ENCODE results near the gene CSNK1G2.
A peak's percentile ranks its signal among the peaks of the same experiment; 100 is the strongest.

The CSNK1G2 gene

GRCh38 chr19:2014731-2015607, 74.0 kb downstream of the CSNK1G2 start:
- Histone ChIP-seq H3K23ac (ENCODE audit: low read length) (peak overlapping the region; percentile 89), H2AK5ac (ENCODE audit: low read length) (peak overlapping the region; percentile 45), H2BK120ac (ENCODE audit: low read depth, low read length) (no peak overlapping the region), H3K4me1 (ENCODE audit: control insufficient read depth, low read depth, low read length) (no peaks in the 10 kb centered on the region), H3K4ac (ENCODE audit: low read depth, low read length) (peak overlapping the region; percentile 85), H3K4me2 (ENCODE audit: low read length) (peak overlapping the region; percentile 87), H2BK15ac (replicated peaks; ENCODE audit: low read depth) (no peak overlapping the region), H3K18ac (ENCODE audit: low read length) (peak overlapping the region; percentile 85), H4K5ac (ENCODE audit: low read length) (no peak overlapping the region), H3K56ac (ENCODE audit: low read length) (peak overlapping the region; percentile 90), H3K9ac (ENCODE audit: low read length) (peak overlapping the region; percentile 73), H3K36me3 (ENCODE audit: control insufficient read depth, insufficient read depth, low read length) (no peaks in the 10 kb centered on the region), H3K27ac (ENCODE audit: low read depth, low read length) (no peak overlapping the region), H2BK5ac (ENCODE audit: low read length) (no peak overlapping the region), H3K4me3 (ENCODE audit: low read length) (peak overlapping the region; percentile 42), H4K8ac (ENCODE audit: low read depth, low read length) (no peak overlapping the region), H3K27me3 (ENCODE audit: insufficient read depth, low read length, poor library complexity) (no peaks in the 10 kb centered on the region), H3K79me2 (ENCODE audit: control insufficient read depth, insufficient read depth, low read length) (no peaks in the 10 kb centered on the region), H3K79me1 (ENCODE audit: low read length) (peaks cover 2% of the 10 kb centered on the region)
- peak; percentile 25 for DNase-seq
- no CpG with 5 or more reads among the region's 74 CpGs for WGBS (ENCODE audit: extremely low coverage, insufficient coverage, low lambda C conversion rate)

- DNase-seq = peak; percentile 71
- Histone ChIP-seq H3K27me3 (ENCODE audit: insufficient read depth, low read length, poor library complexity) (no peaks in the 10 kb centered on the region), H2BK5ac (ENCODE audit: low read length) (no peak within 1 kb of the TSS), H2BK15ac (replicated peaks; ENCODE audit: low read depth) (no peak within 1 kb of the TSS), H3K23ac (ENCODE audit: low read length) (peak within 1 kb of the TSS; percentile 89), H3K27ac (ENCODE audit: low read depth, low read length) (no peak within 1 kb of the TSS), H3K79me2 (ENCODE audit: control insufficient read depth, insufficient read depth, low read length) (no peaks in the 10 kb centered on the region), H3K36me3 (ENCODE audit: control insufficient read depth, insufficient read depth, low read length) (no peaks in the 10 kb centered on the region), H2AK5ac (ENCODE audit: low read length) (peak within 1 kb of the TSS; percentile 45), H4K5ac (ENCODE audit: low read length) (no peak within 1 kb of the TSS), H3K4me3 (ENCODE audit: low read length) (peak within 1 kb of the TSS; percentile 42), H3K79me1 (ENCODE audit: low read length) (no peaks in the 10 kb centered on the region), H3K4me1 (ENCODE audit: control insufficient read depth, low read depth, low read length) (no peaks in the 10 kb centered on the region), H3K4ac (ENCODE audit: low read depth, low read length) (peak within 1 kb of the TSS; percentile 85), H3K18ac (ENCODE audit: low read length) (peak within 1 kb of the TSS; percentile 85), H3K56ac (ENCODE audit: low read length) (peak within 1 kb of the TSS; percentile 90), H3K9ac (ENCODE audit: low read length) (peak within 1 kb of the TSS; percentile 73), H3K4me2 (ENCODE audit: low read length) (peak within 1 kb of the TSS; percentile 87), H2BK120ac (ENCODE audit: low read depth, low read length) (no peak within 1 kb of the TSS), H4K8ac (ENCODE audit: low read depth, low read length) (no peak within 1 kb of the TSS)
- WGBS (ENCODE audit: extremely low coverage, insufficient coverage, low lambda C conversion rate) = no CpG with 5 or more reads among the region's 20 CpGs
These were observed 74.6 kb downstream of the CSNK1G2 start, which contains the start of gene BTBD2 for GRCh38 chr19:2015608-2015950. Gene BTBD2 (minus strand): TSS chr19:2015714. CDS start chr19:2015703, 11 bp downstream.

GRCh38 chr19:2016041-2016807, 75.3 kb downstream of the CSNK1G2 start:
- Histone ChIP-seq H3K18ac (ENCODE audit: low read length) (no peak overlapping the region), H2BK15ac (replicated peaks; ENCODE audit: low read depth) (no peak overlapping the region), H3K4ac (ENCODE audit: low read depth, low read length) (no peak overlapping the region), H2BK5ac (ENCODE audit: low read length) (no peak overlapping the region), H4K8ac (ENCODE audit: low read depth, low read length) (no peak overlapping the region), H2AK5ac (ENCODE audit: low read length) (no peak overlapping the region), H3K27me3 (ENCODE audit: insufficient read depth, low read length, poor library complexity) (no peaks in the 10 kb centered on the region), H3K79me1 (ENCODE audit: low read length) (no peaks in the 10 kb centered on the region), H3K27ac (ENCODE audit: low read depth, low read length) (no peak overlapping the region), H2BK120ac (ENCODE audit: low read depth, low read length) (no peak overlapping the region), H3K9ac (ENCODE audit: low read length) (no peak overlapping the region), H3K56ac (ENCODE audit: low read length) (peak overlapping the region; percentile 7), H3K23ac (ENCODE audit: low read length) (no peak overlapping the region), H3K4me1 (ENCODE audit: control insufficient read depth, low read depth, low read length) (no peaks in the 10 kb centered on the region), H3K4me3 (ENCODE audit: low read length) (no peak overlapping the region), H3K36me3 (ENCODE audit: control insufficient read depth, insufficient read depth, low read length) (no peaks in the 10 kb centered on the region), H4K5ac (ENCODE audit: low read length) (no peak overlapping the region), H3K4me2 (ENCODE audit: low read length) (no peak overlapping the region), H3K79me2 (ENCODE audit: control insufficient read depth, insufficient read depth, low read length) (no peaks in the 10 kb centered on the region)
- no CpG with 5 or more reads among the region's 23 CpGs for WGBS (ENCODE audit: extremely low coverage, insufficient coverage, low lambda C conversion rate)
- peak; percentile 77 for DNase-seq

- Histone ChIP-seq H3K79me2 (ENCODE audit: control insufficient read depth, insufficient read depth, low read length) (no peaks in the 10 kb centered on the region), H3K4me1 (ENCODE audit: control insufficient read depth, low read depth, low read length) (no peaks in the 10 kb centered on the region), H3K79me1 (ENCODE audit: low read length) (no peaks in the 10 kb centered on the region), H2BK15ac (replicated peaks; ENCODE audit: low read depth) (no peak overlapping the region), H3K23ac (ENCODE audit: low read length) (no peak overlapping the region), H3K4ac (ENCODE audit: low read depth, low read length) (no peak overlapping the region), H3K4me2 (ENCODE audit: low read length) (no peak overlapping the region), H3K4me3 (ENCODE audit: low read length) (no peak overlapping the region), H3K27me3 (ENCODE audit: insufficient read depth, low read length, poor library complexity) (no peaks in the 10 kb centered on the region), H3K36me3 (ENCODE audit: control insufficient read depth, insufficient read depth, low read length) (no peaks in the 10 kb centered on the region), H2BK120ac (ENCODE audit: low read depth, low read length) (no peak overlapping the region), H2AK5ac (ENCODE audit: low read length) (no peak overlapping the region), H3K18ac (ENCODE audit: low read length) (no peak overlapping the region), H3K56ac (ENCODE audit: low read length) (no peak overlapping the region), H3K9ac (ENCODE audit: low read length) (no peak overlapping the region), H4K8ac (ENCODE audit: low read depth, low read length) (no peak overlapping the region), H3K27ac (ENCODE audit: low read depth, low read length) (no peak overlapping the region), H4K5ac (ENCODE audit: low read length) (no peak overlapping the region), H2BK5ac (ENCODE audit: low read length) (no peak overlapping the region)
- WGBS (ENCODE audit: extremely low coverage, insufficient coverage, low lambda C conversion rate) = no CpG with 5 or more reads among the region's 13 CpGs
- DNase-seq = no peak
These were observed 77.8 kb downstream of the CSNK1G2 start for GRCh38 chr19:2018752-2019151.

- H3K27ac ChIP-seq (ENCODE audit: low read depth, low read length) = no peak overlapping the region
- H3K9ac ChIP-seq (ENCODE audit: low read length) = no peak overlapping the region
- H2BK15ac ChIP-seq (replicated peaks; ENCODE audit: low read depth) = no peak overlapping the region
- no peak overlapping the region for H2BK5ac ChIP-seq (ENCODE audit: low read length)
- H3K79me2 ChIP-seq (ENCODE audit: control insufficient read depth, insufficient read depth, low read length) = no peaks in the 10 kb centered on the region
- no peak overlapping the region for H4K5ac ChIP-seq (ENCODE audit: low read length)
- DNase-seq = peak; percentile 80
- peak overlapping the region; percentile 50 for H3K56ac ChIP-seq (ENCODE audit: low read length)
- H2AK5ac ChIP-seq (ENCODE audit: low read length) = no peak overlapping the region
- no peak overlapping the region for H3K4me2 ChIP-seq (ENCODE audit: low read length)
- no peak overlapping the region for H3K4ac ChIP-seq (ENCODE audit: low read depth, low read length)
- no peaks in the 10 kb centered on the region for H3K36me3 ChIP-seq (ENCODE audit: control insufficient read depth, insufficient read depth, low read length)
- no peak overlapping the region for H2BK120ac ChIP-seq (ENCODE audit: low read depth, low read length)
- H3K4me3 ChIP-seq (ENCODE audit: low read length) = no peak overlapping the region
- no CpG with 5 or more reads among the region's 4 CpGs for WGBS (ENCODE audit: extremely low coverage, insufficient coverage, low lambda C conversion rate)
- H3K18ac ChIP-seq (ENCODE audit: low read length) = no peak overlapping the region
- no peaks in the 10 kb centered on the region for H3K4me1 ChIP-seq (ENCODE audit: control insufficient read depth, low read depth, low read length)
- no peak overlapping the region for H4K8ac ChIP-seq (ENCODE audit: low read depth, low read length)
- no peak overlapping the region for H3K23ac ChIP-seq (ENCODE audit: low read length)
- H3K27me3 ChIP-seq (ENCODE audit: insufficient read depth, low read length, poor library complexity) = no peaks in the 10 kb centered on the region
- no peaks in the 10 kb centered on the region for H3K79me1 ChIP-seq (ENCODE audit: low read length)
These were observed 80.6 kb downstream of the CSNK1G2 start for GRCh38 chr19:2021453-2022140.
